ENCODE data around the gene VWF. TPM values are rescaled to one million over a fixed set of nuclear protein-coding genes. Genes with fewer than 3 reads are reported as not detected.

Gene VWF
- total and polyA plus RNA-seq, 2 of the 13 experiments (the other 11 are each of a cell fraction or from before 2014, with no cell fraction given), result 0.20 to 0.25 TPM

DNA sequence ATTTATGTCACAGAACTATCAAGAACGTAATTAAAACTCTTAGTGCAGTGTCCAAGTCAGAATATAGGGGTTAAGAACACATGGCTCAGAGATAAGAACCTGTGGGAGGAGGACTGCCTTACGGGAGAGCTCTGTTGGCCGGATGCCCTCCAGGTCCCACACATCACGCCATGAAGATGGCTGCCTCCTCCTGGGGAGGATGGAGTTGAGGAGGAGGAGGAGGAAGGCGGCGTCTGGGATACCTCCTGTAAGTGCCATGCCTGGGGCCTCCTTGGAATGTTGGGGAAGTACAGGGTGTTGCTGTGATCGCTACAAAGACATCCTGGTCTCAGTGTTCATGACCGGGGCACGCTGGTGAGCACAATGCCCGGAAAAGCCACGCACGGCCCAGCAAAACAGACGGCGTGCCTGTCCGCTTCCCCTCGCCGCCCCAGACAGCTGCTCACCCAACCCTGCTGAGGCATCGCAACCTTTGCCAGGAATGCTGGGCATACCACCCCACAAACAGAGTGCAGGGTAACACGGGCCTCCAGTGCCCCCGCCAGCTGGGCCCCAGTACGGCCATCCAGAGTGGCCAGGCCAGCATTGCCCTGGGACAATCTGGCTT is 47.0 kb upstream of the VWF start:
- peaks cover 9% of the 10 kb centered on the region; the same call in 1 of the 2 replicates for H3K4me1 ChIP-seq (ENCODE audit: insufficient read depth, low read length)
- no peak overlapping the region for H3K4me3 ChIP-seq (replicated peaks in 1 of 3; ENCODE audit: insufficient read depth in 1 of 3, low read depth in 2 of 3, low read length in 3 of 3)
- POLR2A ChIA-PET, result interaction anchor here (2.2 kb wide), 1 partner anchor 11 kb away, joined by 7 read pairs; no protein-coding TSS in a partner anchor
- TF ChIP-seq ZKSCAN5 (CRISPR knock-in tag; IDR thresholded peaks at IDR 0.05), result no peak
- TF ChIP-seq ZNF839 (CRISPR knock-in tag; IDR thresholded peaks at IDR 0.05; ENCODE audit: borderline replicate concordance), result no peak
- TF ChIP-seq PHF8 (CRISPR knock-in tag; IDR thresholded peaks at IDR 0.05), result no peak
- TF ChIP-seq NFE2L2 (IDR thresholded peaks at IDR 0.05; ENCODE audit: low read length), result no peak
- TF ChIP-seq ZBTB8A (CRISPR knock-in tag; IDR thresholded peaks at IDR 0.05; ENCODE audit: borderline replicate concordance, low read depth), result no peak
- no peak for TF ChIP-seq TEF (CRISPR knock-in tag; IDR thresholded peaks at IDR 0.05)
- no peak for TF ChIP-seq TERF1 (CRISPR knock-in tag; IDR thresholded peaks at IDR 0.05)
- no peak for TF ChIP-seq YEATS4 (CRISPR knock-in tag; IDR thresholded peaks at IDR 0.05; ENCODE audit: borderline replicate concordance)
- no peak for TF ChIP-seq SNAI1 (CRISPR knock-in tag; IDR thresholded peaks at IDR 0.05; ENCODE audit: borderline replicate concordance)
- TF ChIP-seq FOXA3 (CRISPR knock-in tag; IDR thresholded peaks at IDR 0.05), result no peak
- TF ChIP-seq REXO4 (CRISPR knock-in tag; IDR thresholded peaks at IDR 0.05; ENCODE audit: borderline replicate concordance), result no peak
- TF ChIP-seq TBX3 (IDR thresholded peaks at IDR 0.05; ENCODE audit: borderline replicate concordance), result no peak
- no peak for TF ChIP-seq DPF2 (CRISPR knock-in tag; IDR thresholded peaks at IDR 0.05; ENCODE audit: borderline replicate concordance, low read depth)
- TF ChIP-seq RXRA (CRISPR knock-in tag; IDR thresholded peaks at IDR 0.05), result no peak
- TF ChIP-seq ZNF326 (CRISPR knock-in tag; IDR thresholded peaks at IDR 0.05; ENCODE audit: borderline replicate concordance), result no peak
- TF ChIP-seq ZNF747 (CRISPR knock-in tag; IDR thresholded peaks at IDR 0.05; ENCODE audit: borderline replicate concordance), result no peak
- no peak for TF ChIP-seq BHLHE40 (IDR thresholded peaks at IDR 0.05; ENCODE audit: low read length)
- FAIRE-seq, result no peak
- H3K4me2 ChIP-seq (ENCODE audit: low read depth, low read length), result no peak overlapping the region
- H3K9me3 ChIP-seq (ENCODE audit: low read length), result no peaks in the 10 kb centered on the region
- no peaks in the 10 kb centered on the region for H3K79me2 ChIP-seq (ENCODE audit: insufficient read depth, low read length)
- intact Hi-C loops (cut with micrococcal nuclease; ENCODE audit: unreplicated experiment) (no loop called here), in situ Hi-C loops (cut with HindIII; ENCODE audit: extremely low pct_ligation_motif_present, low pct_unique_long_range_greater_than_20kb) (no loop called here)
- H4K20me1 ChIP-seq (ENCODE audit: insufficient read depth, low read length), result no peaks in the 10 kb centered on the region
- no peak for ATAC-seq
- H3K27ac ChIP-seq (ENCODE audit: extremely low read length, insufficient read depth, low read length), result no peak overlapping the region
- CTCF ChIA-PET (ENCODE audit: low intra/inter-chr PET ratio, low total read pairs), result no interaction called here
- no peak overlapping the region for H3K9ac ChIP-seq (ENCODE audit: insufficient read depth, low read depth, low read length)
- H2AFZ ChIP-seq (ENCODE audit: low read length), result no peak overlapping the region
- DNase-seq (ENCODE audit: low spot score), result no peak
- BruUV-seq (replicated peaks), result no TSS peak
- no peaks in the 10 kb centered on the region for H3K36me3 ChIP-seq (replicated peaks in 1 of 2; ENCODE audit: control insufficient read depth in 1 of 2, insufficient read depth in 2 of 2, low read length in 2 of 2)
- H3K27me3 ChIP-seq (ENCODE audit: control insufficient read depth in 1 of 2, insufficient read depth in 2 of 2, low read length in 2 of 2), result peaks cover 0 to 34% of the 10 kb centered on the region in 2 experiments
- WGBS (ENCODE audit: low lambda C conversion rate), result 74% methylated on average over 17 of the region's 21 CpGs

Measured in HepG2 (cell line).